NCI-H2029 (cell line): ENCODE data around the gene RAPGEF5.

Experiments used
- DNase-seq: peaks from one replicate; lab custom pipeline; 2025; lab: John Stamatoyannopoulos, UW

Gene RAPGEF5

GRCh38 chr7:22216832-22217475, 140.0 kb downstream of the RAPGEF5 start:
- no peak for DNase-seq

- DNase-seq, result no peak
Measured at GRCh38 chr7:22216309-22216708, 140.6 kb downstream of the RAPGEF5 start.

GRCh38 chr7:22214000-22214399, 143.0 kb downstream of the RAPGEF5 start:
- DNase-seq, result no peak

DNA sequence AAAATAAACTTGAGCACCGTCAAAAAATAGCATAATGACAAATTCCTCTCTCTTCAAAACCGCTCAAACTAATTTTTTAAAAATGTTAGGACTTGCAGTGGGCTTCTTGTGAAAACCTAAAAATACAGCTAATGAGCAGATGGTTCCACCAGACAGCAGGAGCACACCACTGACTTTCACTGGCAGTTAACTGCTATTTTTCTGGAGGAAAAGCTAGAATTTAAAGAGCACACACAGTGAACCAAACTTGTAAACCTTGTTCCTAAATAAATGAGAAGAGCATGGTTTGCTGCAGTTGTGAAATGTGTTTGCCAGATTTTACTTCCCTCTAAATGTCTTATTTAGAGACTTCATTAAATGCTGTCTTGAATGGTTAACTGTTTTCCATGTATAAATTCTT, 143.9 kb downstream of the RAPGEF5 start:
- no peak for DNase-seq

DNA sequence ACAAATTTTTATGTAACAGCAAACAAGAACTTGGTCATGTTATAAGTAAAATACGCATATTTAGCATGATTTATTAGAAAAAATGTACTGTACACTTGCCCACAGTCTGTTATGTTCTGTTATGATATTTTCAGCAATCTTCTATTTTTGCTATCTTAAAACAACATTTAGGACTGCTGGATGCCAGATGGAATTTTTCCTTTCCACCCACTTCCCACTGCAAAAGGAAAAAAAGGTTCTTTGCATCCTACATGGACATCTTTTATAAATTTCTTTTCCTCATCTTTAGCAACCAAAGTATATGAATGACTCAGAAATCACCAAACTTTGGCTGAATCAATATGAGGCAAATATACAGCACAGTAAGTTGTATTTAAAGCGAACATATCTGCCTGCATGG, 146.0 kb downstream of the RAPGEF5 start:
- DNase-seq, result no peak

GRCh38 chr7:22210355-22210754, 146.6 kb downstream of the RAPGEF5 start:
- DNase-seq, result no peak

GRCh38 chr7:22208799-22209198, 148.2 kb downstream of the RAPGEF5 start:
- DNase-seq, result no peak

GRCh38 chr7:22207724-22208225, 149.2 kb downstream of the RAPGEF5 start:
- DNase-seq, result no peak

GRCh38 chr7:22205631-22206030, 151.3 kb downstream of the RAPGEF5 start:
- no peak for DNase-seq

DNA sequence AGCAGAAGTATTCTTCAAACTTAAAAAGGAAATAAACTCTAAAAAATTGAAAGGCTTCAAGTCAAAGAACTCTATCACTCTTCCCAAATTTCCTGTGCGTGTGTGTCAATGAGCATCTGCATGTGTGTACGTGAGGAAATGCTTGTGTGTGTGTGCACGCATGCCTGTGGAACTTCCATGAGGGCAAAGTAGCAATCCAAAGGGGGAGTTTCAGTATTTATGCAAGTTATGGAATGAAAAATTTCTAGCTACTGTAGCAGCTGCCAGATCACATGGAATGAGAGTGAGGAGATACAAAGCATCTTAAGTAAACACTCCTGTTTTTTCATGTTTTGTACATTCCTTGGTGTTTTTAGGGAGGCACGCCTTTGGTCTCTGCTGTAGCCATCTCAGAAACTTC, 152.6 kb downstream of the RAPGEF5 start:
- DNase-seq, result no peak

DNA sequence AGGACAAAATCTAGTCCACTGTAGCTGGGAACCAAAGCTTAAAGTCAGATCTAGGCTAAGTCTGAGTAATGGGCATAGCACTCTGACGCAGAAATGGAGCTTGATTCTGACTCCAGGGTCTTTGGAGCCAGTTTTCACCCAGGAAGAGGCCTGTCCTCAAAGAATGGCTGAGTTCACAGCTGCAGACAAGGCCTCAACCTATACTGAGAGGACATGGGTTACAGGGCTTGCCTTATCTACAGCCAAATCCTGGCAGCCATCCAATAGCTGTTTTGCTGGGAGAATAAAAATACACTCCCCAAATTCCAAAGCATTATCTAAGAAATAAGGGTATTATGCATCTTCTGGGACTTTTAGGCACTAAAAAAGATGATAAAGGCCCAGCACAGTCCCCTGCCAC, 154.8 kb downstream of the RAPGEF5 start:
- DNase-seq, result no peak

DNA sequence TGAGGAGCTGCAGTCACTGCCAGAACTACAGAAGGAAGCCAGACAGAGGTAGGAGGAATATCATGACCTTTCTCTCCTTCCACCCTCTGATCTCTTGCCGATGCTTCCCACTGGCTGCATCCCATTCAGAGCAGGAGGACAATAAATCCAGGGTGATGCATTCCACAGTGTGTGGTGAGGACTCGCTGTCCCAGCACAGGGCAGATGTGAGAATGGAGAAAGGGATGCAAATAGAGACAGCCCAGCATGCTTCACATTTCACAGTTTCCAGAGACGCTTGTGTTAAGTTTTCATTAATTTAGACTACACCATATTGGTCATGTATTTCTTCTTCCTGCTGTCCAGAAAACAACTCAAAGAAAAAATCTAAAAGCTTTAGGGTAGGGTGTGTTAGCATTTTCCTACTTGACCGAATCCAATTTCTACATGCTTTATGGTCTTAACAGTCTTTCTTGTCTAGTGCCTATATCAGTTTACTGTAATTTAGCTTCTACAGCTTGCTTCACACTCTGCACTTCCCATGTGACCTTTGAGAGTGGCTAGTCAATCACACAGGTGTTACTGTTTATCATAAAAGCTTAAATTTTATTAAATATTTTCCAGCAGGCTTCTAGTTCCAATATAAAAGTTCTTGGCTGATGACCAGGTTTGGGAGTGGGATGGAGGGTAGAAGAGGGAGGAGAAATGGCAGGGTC, 155.6 kb downstream of the RAPGEF5 start:
- no peak for DNase-seq

DNA sequence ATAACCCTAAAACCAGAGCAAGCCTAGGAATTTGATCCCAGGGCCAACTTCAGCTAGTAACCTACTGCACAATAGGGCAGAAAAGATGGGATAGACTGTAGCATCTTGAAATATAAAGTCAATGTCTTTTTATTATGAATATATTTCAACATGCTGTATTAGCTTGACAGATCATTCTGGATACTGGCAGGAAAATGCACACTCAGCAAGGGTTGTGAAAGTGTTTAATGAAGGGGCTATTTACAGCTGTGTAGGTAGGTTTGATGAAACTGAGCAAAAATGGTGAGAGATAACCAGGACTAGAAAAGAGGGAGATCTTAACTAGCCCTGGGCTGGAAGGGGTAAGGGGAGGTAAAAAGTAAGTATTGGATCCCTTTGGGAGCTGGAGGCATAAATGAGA, 156.2 kb downstream of the RAPGEF5 start:
- DNase-seq, result no peak

DNA sequence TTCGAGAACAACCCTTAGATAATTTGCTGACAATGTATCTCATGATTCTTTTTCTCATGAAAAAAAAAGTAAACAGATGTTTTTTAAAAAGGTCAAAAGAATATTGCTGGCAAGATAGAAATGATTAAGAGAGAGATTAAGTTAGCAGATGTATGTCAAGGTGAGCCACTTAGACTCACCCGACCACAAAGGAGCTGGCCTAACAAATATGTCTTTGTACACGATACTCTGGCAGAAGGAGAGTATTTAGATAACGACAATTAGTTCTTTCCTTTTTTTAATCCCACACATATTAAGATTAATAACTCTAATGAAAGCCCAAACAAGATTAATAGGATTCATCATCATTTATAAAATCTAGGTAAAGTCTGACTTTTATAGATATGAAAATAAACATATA, 156.7 kb downstream of the RAPGEF5 start:
- DNase-seq, result no peak

- DNase-seq, result no peak
Measured at GRCh38 chr7:22197376-22197775, 159.6 kb downstream of the RAPGEF5 start.

GRCh38 chr7:22196429-22196828, 160.5 kb downstream of the RAPGEF5 start:
- DNase-seq, result no peak

DNA sequence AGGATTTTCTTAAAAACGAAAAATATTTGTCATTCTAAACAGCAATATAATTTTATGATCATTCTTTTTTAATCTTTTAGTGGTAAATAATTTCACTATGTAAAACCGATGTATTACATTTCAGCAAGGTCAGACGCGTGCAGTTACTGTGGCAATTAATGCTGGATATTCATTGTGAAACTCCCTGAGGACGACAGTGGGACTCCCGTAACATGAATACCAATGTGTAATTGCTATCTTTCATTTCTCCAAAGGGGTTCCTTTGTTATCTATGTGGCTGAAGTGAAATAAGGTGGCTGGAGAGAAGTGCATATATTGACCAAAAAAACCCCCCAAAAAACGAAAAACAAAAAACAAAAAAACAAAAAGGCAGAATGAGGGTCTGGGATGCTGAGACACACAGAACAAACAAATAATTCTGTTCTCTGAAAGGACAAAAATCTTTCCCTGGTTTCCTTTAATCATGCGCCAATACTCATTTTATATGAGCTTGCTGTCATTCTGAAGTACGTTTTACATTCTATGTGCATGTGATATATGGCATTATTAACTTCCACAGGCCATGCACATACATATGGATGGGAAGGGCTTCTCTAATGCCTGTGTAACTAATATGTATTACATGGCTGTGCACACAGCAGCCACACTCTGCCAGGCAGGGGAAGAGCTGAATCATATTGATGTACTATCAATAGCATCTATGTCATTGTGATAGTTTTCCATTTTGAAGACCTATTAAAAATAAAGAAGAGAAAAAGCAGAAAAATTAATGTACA, 161.4 kb downstream of the RAPGEF5 start:
- DNase-seq, result no peak

DNA sequence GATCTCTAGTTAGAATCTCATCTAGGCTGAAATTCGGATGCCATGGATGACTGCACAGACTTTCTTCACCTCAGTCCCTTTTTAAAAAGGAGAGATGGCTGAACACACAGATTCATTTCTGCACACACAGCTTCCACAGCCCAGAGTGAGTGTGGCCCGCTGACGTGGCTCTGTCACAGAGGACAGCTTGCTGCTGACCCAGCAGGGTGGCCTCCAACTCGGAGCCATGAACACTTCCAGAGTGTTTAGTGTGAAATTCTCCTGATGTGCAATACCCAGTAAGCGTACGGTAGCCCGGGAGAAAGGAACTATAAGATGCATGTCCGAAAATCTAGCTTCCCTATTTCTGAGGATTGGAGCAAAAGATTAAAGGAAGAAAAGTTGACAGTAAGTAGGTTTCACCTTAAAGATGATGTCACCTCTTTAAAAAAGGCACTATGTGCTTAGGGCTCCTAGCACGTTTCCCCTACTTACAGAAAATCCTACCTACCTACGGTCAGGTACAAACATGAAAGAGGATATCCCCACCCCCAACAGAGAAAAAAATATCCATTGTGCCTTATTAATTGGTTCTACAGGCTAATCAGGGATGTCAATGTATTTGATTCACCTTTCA, 162.2 kb downstream of the RAPGEF5 start:
- DNase-seq, result no peak

- no peak for DNase-seq
Measured at GRCh38 chr7:22193450-22193983, 163.4 kb downstream of the RAPGEF5 start.

- DNase-seq, result peak; percentile 15
Measured at GRCh38 chr7:22192801-22193200, 164.2 kb downstream of the RAPGEF5 start.

- no peak for DNase-seq
Measured at GRCh38 chr7:22190736-22191135, 166.2 kb downstream of the RAPGEF5 start.

DNA sequence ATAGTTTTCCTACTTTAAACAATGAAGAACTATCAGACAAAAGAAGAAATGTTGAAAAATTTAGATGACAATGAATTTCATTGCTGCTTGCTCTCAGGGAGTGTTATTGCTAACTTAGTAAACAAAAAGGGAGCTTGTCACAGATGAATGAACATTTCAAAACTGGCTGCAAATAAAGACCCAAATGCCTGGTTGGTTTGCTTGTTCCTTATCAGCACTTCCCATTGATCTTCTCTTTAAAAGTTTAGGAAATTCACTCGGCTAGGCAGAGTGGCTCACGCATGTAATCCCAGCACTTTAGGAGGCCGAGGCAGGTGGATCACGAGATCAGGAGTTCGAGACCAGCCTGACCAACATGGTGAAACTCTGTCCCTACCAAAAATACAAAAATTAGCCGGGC, 167.2 kb downstream of the RAPGEF5 start:
- no peak for DNase-seq
